SH-SY5Y (cell line): Measurements from ENCODE around the gene FLNB.

Experiments used
- GATA2 ChIP-seq: IDR thresholded peaks from 2 replicates; pipeline ENCODE4 v1.6.1; 2011; ENCODE audit warnings: mild to moderate bottlenecking, low read depth, low read length
- GATA3 ChIP-seq: IDR thresholded peaks from 2 replicates; pipeline ENCODE4 v1.6.1; 2011; ENCODE audit warnings: low read depth, mild to moderate bottlenecking, low read length, moderate library complexity

DNA sequence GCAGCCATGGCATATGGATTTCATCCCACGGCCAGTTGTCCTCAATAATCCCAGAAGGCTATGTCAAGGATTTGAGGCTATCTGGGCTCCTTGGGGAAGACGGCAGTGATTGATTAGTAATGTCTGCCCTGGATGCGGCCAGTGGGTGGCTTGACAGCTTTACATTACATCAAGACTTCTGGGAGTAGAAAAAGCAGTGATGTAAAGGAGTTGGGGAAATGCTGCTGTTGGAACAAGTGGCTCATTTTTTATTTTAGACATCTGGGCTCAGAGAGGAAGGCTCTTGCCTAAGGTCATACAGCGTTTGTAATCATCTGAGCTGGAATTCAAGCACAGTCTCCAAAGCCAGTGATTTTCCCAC lies 94.1 kb downstream of the FLNB start:
- TF ChIP-seq GATA2 (no peak), GATA3 (no peak)
